Sigmoid colon (tissue), 3 donors: ENCODE measurements around the gene C1R.

ENCODE experiments used
- POLR2A ChIP-seq, 2 donors: fragments of 450-650 bp; IDR thresholded peaks; one replicate each; pipeline ENCODE4 v1.6.1; 2016; ENCODE audit warnings: antibody characterized with exemption in 2 of 2, mild to moderate bottlenecking in 2 of 2, moderate library complexity in 2 of 2
- TF ChIP-seq, protein P1 (sequence below), 4 experiments: fragments of 450-650 bp in 3 of 4; fragments of 200-600 bp in 1 of 4; IDR thresholded peaks; one replicate each; pipeline ENCODE4 v1.5.1; 2016 to 2019; ENCODE audit warnings: antibody characterized with exemption in 4 of 4, mild to moderate bottlenecking in 3 of 4, moderate library complexity in 2 of 4

DNA sequence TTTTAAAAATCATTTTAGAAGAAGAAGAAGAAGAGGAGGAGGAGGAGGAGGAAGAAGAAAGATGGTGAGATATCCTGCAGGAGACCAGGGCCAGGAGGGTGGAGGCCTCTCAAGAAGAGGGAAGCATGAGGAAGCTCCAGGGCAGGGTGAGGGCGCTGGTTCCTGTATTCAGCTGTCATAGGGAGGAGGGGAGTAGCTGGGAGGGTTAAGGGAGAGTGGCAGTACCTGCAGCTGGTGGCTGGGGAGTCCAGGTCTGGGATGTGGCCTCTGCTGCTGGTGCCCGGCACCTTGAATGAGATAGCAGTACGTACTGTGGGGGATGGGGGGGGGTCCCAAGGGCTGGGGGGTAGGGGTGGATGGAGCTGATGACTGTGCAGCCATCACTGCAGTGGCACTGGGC is 26.6 kb upstream of the C1R start:
- TF ChIP-seq POLR2A (IDR thresholded peaks at IDR 0.05): no peak
- TF ChIP-seq, protein P1, sequence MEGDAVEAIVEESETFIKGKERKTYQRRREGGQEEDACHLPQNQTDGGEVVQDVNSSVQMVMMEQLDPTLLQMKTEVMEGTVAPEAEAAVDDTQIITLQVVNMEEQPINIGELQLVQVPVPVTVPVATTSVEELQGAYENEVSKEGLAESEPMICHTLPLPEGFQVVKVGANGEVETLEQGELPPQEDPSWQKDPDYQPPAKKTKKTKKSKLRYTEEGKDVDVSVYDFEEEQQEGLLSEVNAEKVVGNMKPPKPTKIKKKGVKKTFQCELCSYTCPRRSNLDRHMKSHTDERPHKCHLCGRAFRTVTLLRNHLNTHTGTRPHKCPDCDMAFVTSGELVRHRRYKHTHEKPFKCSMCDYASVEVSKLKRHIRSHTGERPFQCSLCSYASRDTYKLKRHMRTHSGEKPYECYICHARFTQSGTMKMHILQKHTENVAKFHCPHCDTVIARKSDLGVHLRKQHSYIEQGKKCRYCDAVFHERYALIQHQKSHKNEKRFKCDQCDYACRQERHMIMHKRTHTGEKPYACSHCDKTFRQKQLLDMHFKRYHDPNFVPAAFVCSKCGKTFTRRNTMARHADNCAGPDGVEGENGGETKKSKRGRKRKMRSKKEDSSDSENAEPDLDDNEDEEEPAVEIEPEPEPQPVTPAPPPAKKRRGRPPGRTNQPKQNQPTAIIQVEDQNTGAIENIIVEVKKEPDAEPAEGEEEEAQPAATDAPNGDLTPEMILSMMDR (IDR thresholded peaks at IDR 0.05): no peak
